ENCODE results near the gene USP4.
"Not testable (repeated sequence)": the region's sequence is repeated elsewhere in the genome, so short reads cannot be mapped to it uniquely, and the experiment has no call there.

Gene USP4

GRCh38 chr3:49244581-49245205, 95.2 kb downstream of the USP4 start:
- DNase-seq (ENCODE audit: low read depth), result no peak

GRCh38 chr3:49240091-49240490, 99.8 kb downstream of the USP4 start:
- DNase-seq (ENCODE audit: low read depth), result not testable (repeated sequence)

- no peak for DNase-seq (ENCODE audit: low read depth)
Measured at GRCh38 chr3:49238274-49239127, 101.4 kb downstream of the USP4 start.

GRCh38 chr3:49237344-49237743, 102.5 kb downstream of the USP4 start:
- no peak for DNase-seq (ENCODE audit: low read depth)

DNA sequence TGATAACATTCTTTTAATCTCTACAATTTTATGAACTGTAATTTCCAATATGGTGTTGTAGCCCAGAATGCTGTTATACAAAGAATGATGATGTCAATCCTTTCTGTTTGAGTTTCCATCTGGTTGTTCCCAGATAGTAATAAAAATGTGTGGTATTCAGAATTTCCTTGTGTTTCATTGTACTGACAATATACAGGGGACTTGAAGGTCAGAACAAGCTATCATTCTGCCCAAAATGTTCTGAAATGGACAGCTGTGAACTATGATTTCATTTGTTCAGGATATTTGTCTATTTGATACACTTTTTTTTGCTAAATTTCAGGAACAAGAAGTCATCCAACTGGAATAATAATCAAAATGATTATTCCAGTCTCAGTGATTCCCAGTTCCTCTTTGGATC, 103.6 kb downstream of the USP4 start:
- no peak for DNase-seq (ENCODE audit: low read depth)

DNA sequence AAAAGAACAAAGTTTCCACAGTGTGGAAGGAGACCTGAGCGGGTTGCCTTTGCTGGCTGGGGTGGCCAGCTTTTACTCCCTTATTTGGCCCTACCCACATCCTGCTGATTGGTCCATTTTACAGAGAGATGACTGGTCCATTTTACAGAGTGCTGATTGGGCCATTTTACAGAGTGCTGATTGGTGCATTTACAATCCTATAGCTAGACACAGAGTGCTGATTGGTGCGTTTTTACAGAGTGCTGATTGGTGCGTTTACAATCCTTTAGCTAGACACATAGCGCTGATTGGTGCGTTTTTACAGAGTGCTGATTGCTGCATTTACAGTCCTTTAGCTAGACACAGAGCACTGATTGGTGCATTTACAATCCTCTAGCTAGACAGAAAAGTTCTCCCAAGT, 111.0 kb downstream of the USP4 start:
- not testable (repeated sequence) for DNase-seq (ENCODE audit: low read depth)

All from stimulated activated CD8-positive, alpha-beta memory T cell treated with anti-CD3 and anti-CD28 coated beads, Interleukin-12 subunit alpha, Interleukin-12 subunit beta, amount 100 ng/mL, for 1 hour (primary cell).